OCI-LY7 (cell line): Measurements from ENCODE around the gene LMX1B. TPM values are rescaled to one million over a fixed set of nuclear protein-coding genes. Genes with fewer than 3 reads are reported as not detected.

Source experiments
- BruUV-seq: library from RNA; stranded (reverse); fragments of 400-500 nt; replicated peaks from 2 replicates; lab custom pipeline; 2021; lab: Mats Ljungman, UMichigan
- CTCF ChIA-PET: fragments of 300-600 bp; sonication (Branson Sonifier 250); formaldehyde crosslinking; loops from one replicate; lab custom pipeline; 2022; ENCODE audit warnings: antibody characterized with exemption; ENCODE audit not compliant: unreplicated experiment; lab: Charles Lee
- POLR2A ChIA-PET: fragments of 300-600 bp; sonication (Branson Sonifier 250); formaldehyde crosslinking; loops from one replicate; lab custom pipeline; 2022; ENCODE audit warnings: antibody characterized with exemption; lab: Charles Lee
- DNase-seq: peaks from one replicate; pipeline ENCODE4 v3.0.0-alpha.2; 2015; ENCODE audit warnings: low spot score
- H2AFZ ChIP-seq: fragments of 200-600 bp; sonication (generic), shearing (Covaris generic); 2 replicates; pipeline ENCODE4 v1.6.1; 2014; ENCODE audit warnings: mild to moderate bottlenecking, antibody characterized with exemption, low read length, moderate library complexity
- H3K27ac ChIP-seq: fragments of 200-600 bp; sonication (generic); 2 replicates; pipeline ENCODE4 v1.5.1; 2014; ENCODE audit warnings: mixed run types, low read depth, mild to moderate bottlenecking, moderate library complexity, low read length, inconsistent platforms; ENCODE audit not compliant: poor library complexity, severe bottlenecking
- H3K36me3 ChIP-seq: fragments of 200-600 bp; sonication (generic); 2 replicates; pipeline ENCODE4 v1.6.1; 2014; ENCODE audit warnings: mild to moderate bottlenecking, antibody characterized with exemption, low read length, moderate library complexity, mixed read lengths; ENCODE audit not compliant: insufficient read depth
- H3K4me1 ChIP-seq: fragments of 200-600 bp; sonication (generic); 2 replicates; pipeline ENCODE4 v1.5.1; 2014; ENCODE audit warnings: mild to moderate bottlenecking, low read length; ENCODE audit not compliant: insufficient read depth, poor library complexity, severe bottlenecking
- H3K4me2 ChIP-seq: fragments of 200-600 bp; sonication (generic); 2 replicates; pipeline ENCODE4 v1.6.1; 2014; ENCODE audit warnings: mild to moderate bottlenecking, low read length
- H3K4me3 ChIP-seq: fragments of 200-600 bp; sonication (generic); 2 replicates; pipeline ENCODE4 v1.5.1; 2014; ENCODE audit warnings: mild to moderate bottlenecking, low read depth, low read length; ENCODE audit not compliant: poor library complexity, severe bottlenecking
- H3K79me2 ChIP-seq: fragments of 200-600 bp; sonication (generic); 2 replicates; pipeline ENCODE4 v1.6.1; 2016; ENCODE audit warnings: low read depth, mild to moderate bottlenecking, low read length, moderate library complexity, mixed read lengths; ENCODE audit not compliant: insufficient read depth
- H3K9me2 ChIP-seq: fragments of 200-600 bp; sonication (generic); 2 replicates; pipeline ENCODE4 v1.6.1; 2016; ENCODE audit warnings: mild to moderate bottlenecking, low read length, mixed read lengths; ENCODE audit not compliant: insufficient read depth
- H3K9me3 ChIP-seq: fragments of 200-600 bp; sonication (generic); 2 replicates; pipeline ENCODE4 v1.6.1; 2014; ENCODE audit warnings: mild to moderate bottlenecking, mixed run types, low read length, mixed read lengths
- H4K20me1 ChIP-seq: fragments of 200-600 bp; sonication (generic); 2 replicates; pipeline ENCODE4 v1.6.1; 2014; ENCODE audit warnings: mild to moderate bottlenecking, antibody characterized with exemption, low read length, moderate library complexity, mixed read lengths; ENCODE audit not compliant: insufficient read depth
- EZH2phosphoT487 ChIP-seq: fragments of 200-600 bp; sonication (generic); IDR thresholded peaks from 2 replicates; pipeline ENCODE4 v1.6.1; 2018; ENCODE audit warnings: low read depth, borderline replicate concordance, mild to moderate bottlenecking, mixed run types, antibody characterized with exemption, low read length, moderate library complexity, mixed read lengths
- intact Hi-C: fragments of 100-400 bp; cut with micrococcal nuclease; formaldehyde crosslinking; loops from one replicate; pipeline ENCODE4 v1.10.0; 2022; ENCODE audit not compliant: unreplicated experiment
- total RNA-seq, 2 experiments: library from RNA; depleted of rRNA in 1 of 2; stranded (reverse); fragments of >200 nt in 1 of 2; shearing (Covaris generic) in 1 of 2; gene quantifications; 2 replicates each; pipeline ENCODE4 v1.2.3, GENCODE V29; 2014 to 2022
- TF ChIP-seq, protein P1 (sequence below): fragments of 200-600 bp; sonication (generic); conservative IDR thresholded peaks from 2 replicates; pipeline ENCODE4 v1.5.1; 2014; ENCODE audit warnings: mild to moderate bottlenecking, antibody characterized with exemption, low read length, moderate library complexity, mixed read lengths

The LMX1B gene
- total RNA-seq, 2 experiments from 2014 or later: not detected

DNA sequence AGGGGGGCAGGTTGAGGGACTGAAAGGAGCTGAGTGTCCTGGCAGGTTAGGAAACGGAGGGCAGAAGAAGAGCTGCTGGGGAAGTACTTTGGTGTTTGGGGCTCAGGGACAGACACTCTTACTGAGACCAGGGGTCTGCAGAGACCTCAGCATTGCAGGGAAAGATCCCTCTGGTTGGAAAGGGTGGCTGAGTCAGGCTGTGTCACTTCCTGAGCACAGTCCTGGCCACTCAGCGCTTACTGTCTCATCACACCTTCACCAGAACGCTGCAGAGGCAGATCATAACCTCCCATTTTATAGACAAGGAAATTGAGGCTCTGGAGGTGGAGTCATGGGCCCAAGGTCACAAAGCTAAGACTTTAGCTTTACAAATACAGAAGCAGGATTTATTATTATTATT lies 54.3 kb downstream of the LMX1B start:
- Histone ChIP-seq H3K27ac (no peak overlapping the region), H3K4me1 (peaks cover 6% of the 10 kb centered on the region), H4K20me1 (no peaks in the 10 kb centered on the region), H3K9me3 (no peaks in the 10 kb centered on the region), H2AFZ (no peak overlapping the region), H3K36me3 (no peaks in the 10 kb centered on the region), H3K79me2 (no peaks in the 10 kb centered on the region), H3K4me2 (no peak overlapping the region), H3K9me2 (no peaks in the 10 kb centered on the region), H3K4me3 (no peak overlapping the region)
- ChIA-PET CTCF (no interaction called here), POLR2A (no interaction called here)
- no TSS peak for BruUV-seq
- intact Hi-C loops: no loop called here
- DNase-seq: no peak
- TF ChIP-seq, protein P1, sequence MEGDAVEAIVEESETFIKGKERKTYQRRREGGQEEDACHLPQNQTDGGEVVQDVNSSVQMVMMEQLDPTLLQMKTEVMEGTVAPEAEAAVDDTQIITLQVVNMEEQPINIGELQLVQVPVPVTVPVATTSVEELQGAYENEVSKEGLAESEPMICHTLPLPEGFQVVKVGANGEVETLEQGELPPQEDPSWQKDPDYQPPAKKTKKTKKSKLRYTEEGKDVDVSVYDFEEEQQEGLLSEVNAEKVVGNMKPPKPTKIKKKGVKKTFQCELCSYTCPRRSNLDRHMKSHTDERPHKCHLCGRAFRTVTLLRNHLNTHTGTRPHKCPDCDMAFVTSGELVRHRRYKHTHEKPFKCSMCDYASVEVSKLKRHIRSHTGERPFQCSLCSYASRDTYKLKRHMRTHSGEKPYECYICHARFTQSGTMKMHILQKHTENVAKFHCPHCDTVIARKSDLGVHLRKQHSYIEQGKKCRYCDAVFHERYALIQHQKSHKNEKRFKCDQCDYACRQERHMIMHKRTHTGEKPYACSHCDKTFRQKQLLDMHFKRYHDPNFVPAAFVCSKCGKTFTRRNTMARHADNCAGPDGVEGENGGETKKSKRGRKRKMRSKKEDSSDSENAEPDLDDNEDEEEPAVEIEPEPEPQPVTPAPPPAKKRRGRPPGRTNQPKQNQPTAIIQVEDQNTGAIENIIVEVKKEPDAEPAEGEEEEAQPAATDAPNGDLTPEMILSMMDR: no peak
- no peak for TF ChIP-seq EZH2phosphoT487

DNA sequence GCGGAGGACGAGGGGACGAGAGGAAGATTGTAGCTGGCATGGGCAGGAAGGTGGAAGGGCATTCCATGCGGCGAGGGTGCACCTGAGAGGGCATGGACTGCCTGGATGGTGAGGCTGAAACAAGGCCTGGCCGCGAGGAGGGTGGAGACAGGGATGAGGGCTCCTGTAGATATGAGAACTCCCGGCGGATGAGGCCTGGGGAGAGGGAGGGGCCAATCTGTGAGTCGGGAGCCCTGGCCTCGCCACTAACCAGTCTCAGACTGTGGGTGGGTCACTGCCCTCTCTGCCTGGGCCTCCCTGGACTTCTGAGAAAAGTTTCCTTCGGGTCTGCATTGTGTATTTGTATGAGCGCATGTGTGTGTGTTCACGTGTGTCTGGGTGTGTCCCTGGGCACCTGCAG lies 55.4 kb downstream of the LMX1B start:
- H3K36me3 ChIP-seq: no peaks in the 10 kb centered on the region
- ChIA-PET POLR2A (no interaction called here), CTCF (no interaction called here)
- H2AFZ ChIP-seq: no peak overlapping the region
- DNase-seq: no peak
- H3K4me3 ChIP-seq: no peak overlapping the region
- H3K9me3 ChIP-seq: no peaks in the 10 kb centered on the region
- H3K4me2 ChIP-seq: no peak overlapping the region
- no peak overlapping the region for H3K27ac ChIP-seq
- no peaks in the 10 kb centered on the region for H3K9me2 ChIP-seq
- BruUV-seq: no TSS peak
- intact Hi-C loops: no loop called here
- no peak for TF ChIP-seq EZH2phosphoT487
- TF ChIP-seq, protein P1: no peak
- no peaks in the 10 kb centered on the region for H4K20me1 ChIP-seq
- H3K79me2 ChIP-seq: no peaks in the 10 kb centered on the region
- peaks cover 6% of the 10 kb centered on the region for H3K4me1 ChIP-seq

DNA sequence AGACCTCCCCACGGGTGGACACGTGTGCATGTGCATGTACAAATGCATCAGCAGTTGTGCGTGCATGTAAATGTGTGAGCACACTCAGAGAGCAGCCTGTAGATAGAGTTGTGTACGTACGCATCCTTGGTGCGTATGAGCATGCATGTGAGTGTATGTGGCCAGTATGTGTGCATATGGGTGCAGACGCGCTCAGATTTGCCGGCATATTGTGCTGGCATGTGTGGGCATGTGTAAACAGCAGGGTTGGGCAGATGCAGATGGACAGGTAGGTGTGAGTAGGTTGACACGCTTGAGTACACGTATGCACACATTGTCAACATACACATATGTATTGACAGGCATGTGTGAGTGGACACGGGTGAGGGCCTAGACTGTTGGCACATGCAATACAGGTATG lies 56.5 kb downstream of the LMX1B start:
- no peak overlapping the region for H3K4me2 ChIP-seq
- peaks cover 6% of the 10 kb centered on the region for H3K4me1 ChIP-seq
- H4K20me1 ChIP-seq: no peaks in the 10 kb centered on the region
- DNase-seq: no peak
- intact Hi-C loops: no loop called here
- H3K9me3 ChIP-seq: no peaks in the 10 kb centered on the region
- no TSS peak for BruUV-seq
- no peak overlapping the region for H2AFZ ChIP-seq
- no peaks in the 10 kb centered on the region for H3K36me3 ChIP-seq
- H3K79me2 ChIP-seq: no peaks in the 10 kb centered on the region
- ChIA-PET CTCF (no interaction called here), POLR2A (no interaction called here)
- no peaks in the 10 kb centered on the region for H3K9me2 ChIP-seq
- H3K4me3 ChIP-seq: no peak overlapping the region
- no peak for TF ChIP-seq EZH2phosphoT487
- TF ChIP-seq, protein P1: no peak
- H3K27ac ChIP-seq: no peak overlapping the region
